ENCODE measurements around the gene CRYGA. TPM values are rescaled to one million over a fixed set of nuclear protein-coding genes. Genes with fewer than 3 reads are reported as not detected.

CRYGA gene
- total RNA-seq, 1 experiment from 2014 or later, result not detected

DNA sequence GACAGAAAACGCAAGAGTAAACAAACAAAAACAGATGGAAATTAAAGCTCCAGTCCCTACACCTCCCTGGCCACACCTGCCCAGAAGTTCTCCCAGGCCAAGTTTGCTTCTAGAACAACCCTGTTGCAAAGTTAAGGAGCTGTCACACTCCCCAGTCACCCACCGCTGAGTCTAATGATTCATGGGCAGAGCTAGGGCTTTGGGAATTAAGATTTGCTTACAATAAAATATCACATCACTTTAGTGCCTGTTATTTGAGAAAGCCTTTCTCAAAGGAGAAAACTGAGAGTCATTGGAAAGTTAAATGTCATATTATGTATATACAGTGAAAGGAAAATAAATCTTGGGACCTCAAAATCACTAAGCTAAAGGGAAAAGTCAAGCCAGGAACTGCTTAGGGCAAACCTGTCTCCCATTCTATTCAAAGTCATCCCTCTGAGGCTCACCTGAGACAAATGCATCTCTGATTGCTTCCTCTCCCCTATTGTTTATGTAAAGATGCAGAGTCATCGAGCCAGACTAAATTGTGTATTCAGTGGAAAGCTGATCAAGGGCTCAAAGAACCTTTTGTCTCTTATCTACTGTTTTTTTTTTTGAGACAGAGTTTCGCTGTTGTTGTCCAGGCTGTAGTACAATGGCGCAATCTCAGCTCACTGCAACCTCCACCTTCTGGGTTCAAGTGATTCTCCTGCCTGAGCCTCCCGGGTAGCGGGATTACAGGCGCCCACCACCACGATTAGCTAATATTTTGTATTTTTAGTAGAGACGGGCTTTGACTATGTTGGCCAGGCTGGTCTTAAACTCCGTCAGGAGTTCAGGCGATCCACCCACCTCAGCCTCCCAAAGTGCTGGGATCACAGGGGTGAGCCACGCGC is 20.2 kb downstream of the CRYGA start:
- POLR2A ChIA-PET, result interaction anchor here (0.6 to 0.7 kb wide), 2 partner anchors 55 to 325 kb away, joined by 3 to 9 read pairs; no protein-coding TSS in a partner anchor
- in situ Hi-C loops (cut with HindIII; ENCODE audit: low pct_unique_long_range_greater_than_20kb, low sequenced_read_pairs), result no loop called here

DNA sequence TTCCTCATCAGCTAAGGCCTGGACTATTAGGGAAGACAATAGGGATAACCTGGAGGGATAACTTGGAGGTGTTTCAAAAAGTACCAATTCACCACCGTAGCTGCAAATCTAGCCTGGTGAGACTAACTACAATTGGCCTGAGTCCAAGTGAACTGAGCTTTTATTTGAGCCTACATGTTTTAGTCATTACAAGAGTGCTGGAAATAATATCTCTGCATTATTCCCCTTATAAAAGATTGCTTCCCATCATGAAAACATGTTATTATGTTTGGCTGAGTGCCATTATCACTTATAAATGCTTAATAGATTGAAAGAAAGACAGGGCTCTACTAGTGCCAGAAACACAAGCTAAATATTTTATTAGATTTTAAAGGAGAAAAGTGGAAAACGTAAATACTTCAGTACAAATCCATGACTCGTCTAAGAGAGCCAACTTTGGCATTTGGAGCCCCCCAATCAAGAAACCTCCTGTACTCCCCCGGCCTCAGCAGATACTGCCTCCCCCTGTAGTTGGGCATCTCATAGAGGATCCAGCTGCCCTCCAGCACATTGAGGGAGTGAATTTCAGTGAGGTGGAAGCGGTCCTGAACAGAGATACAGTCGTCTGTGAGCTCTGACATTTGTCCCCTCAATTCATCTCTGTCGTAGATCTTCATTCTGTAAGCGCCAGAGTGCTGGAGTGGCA is 21.0 kb downstream of the CRYGA start:
- Histone ChIP-seq H3K9me3 (ENCODE audit: control insufficient read depth, insufficient read depth, low read depth, low read length) (no peaks in the 10 kb centered on the region), H3K36me3 (ENCODE audit: control insufficient read depth, insufficient read depth, low read length) (no peaks in the 10 kb centered on the region), H3K27ac (ENCODE audit: low read length) (no peak overlapping the region), H3K4me3 (ENCODE audit: low read depth in 2 of 2, low read length in 2 of 2) (no peak overlapping the region), H3K27me3 (ENCODE audit: control insufficient read depth, insufficient read depth, low read length) (no peaks in the 10 kb centered on the region), H3K4me1 (ENCODE audit: control insufficient read depth, insufficient read depth, low read length) (no peaks in the 10 kb centered on the region)
- BruUV-seq (replicated peaks), result no TSS peak
- DNase-seq (ENCODE audit: low read depth, low spot score), result no peak
- ChIA-PET CTCF (interaction anchor here (0.6 to 0.8 kb wide), 2 partner anchors 485 to 978 kb away, joined by 3 to 8 read pairs; no protein-coding TSS in a partner anchor), POLR2A (no interaction called here)
- no peak for ATAC-seq
- intact Hi-C loops (cut with micrococcal nuclease; ENCODE audit: unreplicated experiment), result no loop called here
- TF ChIP-seq POLR2AphosphoS5 (IDR thresholded peaks at IDR 0.05; ENCODE audit: low read depth, low read length), result no peak
- TF ChIP-seq, protein P1, sequence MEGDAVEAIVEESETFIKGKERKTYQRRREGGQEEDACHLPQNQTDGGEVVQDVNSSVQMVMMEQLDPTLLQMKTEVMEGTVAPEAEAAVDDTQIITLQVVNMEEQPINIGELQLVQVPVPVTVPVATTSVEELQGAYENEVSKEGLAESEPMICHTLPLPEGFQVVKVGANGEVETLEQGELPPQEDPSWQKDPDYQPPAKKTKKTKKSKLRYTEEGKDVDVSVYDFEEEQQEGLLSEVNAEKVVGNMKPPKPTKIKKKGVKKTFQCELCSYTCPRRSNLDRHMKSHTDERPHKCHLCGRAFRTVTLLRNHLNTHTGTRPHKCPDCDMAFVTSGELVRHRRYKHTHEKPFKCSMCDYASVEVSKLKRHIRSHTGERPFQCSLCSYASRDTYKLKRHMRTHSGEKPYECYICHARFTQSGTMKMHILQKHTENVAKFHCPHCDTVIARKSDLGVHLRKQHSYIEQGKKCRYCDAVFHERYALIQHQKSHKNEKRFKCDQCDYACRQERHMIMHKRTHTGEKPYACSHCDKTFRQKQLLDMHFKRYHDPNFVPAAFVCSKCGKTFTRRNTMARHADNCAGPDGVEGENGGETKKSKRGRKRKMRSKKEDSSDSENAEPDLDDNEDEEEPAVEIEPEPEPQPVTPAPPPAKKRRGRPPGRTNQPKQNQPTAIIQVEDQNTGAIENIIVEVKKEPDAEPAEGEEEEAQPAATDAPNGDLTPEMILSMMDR (IDR thresholded peaks at IDR 0.05), result no peak
- TF ChIP-seq TCF7L2 (IDR thresholded peaks at IDR 0.05; ENCODE audit: low read depth, low read length), result no peak
- TF ChIP-seq, protein P2, sequence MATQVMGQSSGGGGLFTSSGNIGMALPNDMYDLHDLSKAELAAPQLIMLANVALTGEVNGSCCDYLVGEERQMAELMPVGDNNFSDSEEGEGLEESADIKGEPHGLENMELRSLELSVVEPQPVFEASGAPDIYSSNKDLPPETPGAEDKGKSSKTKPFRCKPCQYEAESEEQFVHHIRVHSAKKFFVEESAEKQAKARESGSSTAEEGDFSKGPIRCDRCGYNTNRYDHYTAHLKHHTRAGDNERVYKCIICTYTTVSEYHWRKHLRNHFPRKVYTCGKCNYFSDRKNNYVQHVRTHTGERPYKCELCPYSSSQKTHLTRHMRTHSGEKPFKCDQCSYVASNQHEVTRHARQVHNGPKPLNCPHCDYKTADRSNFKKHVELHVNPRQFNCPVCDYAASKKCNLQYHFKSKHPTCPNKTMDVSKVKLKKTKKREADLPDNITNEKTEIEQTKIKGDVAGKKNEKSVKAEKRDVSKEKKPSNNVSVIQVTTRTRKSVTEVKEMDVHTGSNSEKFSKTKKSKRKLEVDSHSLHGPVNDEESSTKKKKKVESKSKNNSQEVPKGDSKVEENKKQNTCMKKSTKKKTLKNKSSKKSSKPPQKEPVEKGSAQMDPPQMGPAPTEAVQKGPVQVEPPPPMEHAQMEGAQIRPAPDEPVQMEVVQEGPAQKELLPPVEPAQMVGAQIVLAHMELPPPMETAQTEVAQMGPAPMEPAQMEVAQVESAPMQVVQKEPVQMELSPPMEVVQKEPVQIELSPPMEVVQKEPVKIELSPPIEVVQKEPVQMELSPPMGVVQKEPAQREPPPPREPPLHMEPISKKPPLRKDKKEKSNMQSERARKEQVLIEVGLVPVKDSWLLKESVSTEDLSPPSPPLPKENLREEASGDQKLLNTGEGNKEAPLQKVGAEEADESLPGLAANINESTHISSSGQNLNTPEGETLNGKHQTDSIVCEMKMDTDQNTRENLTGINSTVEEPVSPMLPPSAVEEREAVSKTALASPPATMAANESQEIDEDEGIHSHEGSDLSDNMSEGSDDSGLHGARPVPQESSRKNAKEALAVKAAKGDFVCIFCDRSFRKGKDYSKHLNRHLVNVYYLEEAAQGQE (IDR thresholded peaks at IDR 0.05; ENCODE audit: insufficient read depth in 1 of 2, low read depth in 2 of 2, low read length in 1 of 2), result no peak
- TF ChIP-seq SIN3A (IDR thresholded peaks at IDR 0.05; ENCODE audit: borderline replicate concordance, insufficient read depth, low read depth, low read length), result no peak
- in situ Hi-C loops (cut with HindIII; ENCODE audit: low pct_unique_long_range_greater_than_20kb, low sequenced_read_pairs), result no loop called here

More for the DNA sequence above, 20.2 kb downstream of the CRYGA start:
- H3K4me1 ChIP-seq (ENCODE audit: control insufficient read depth, insufficient read depth, low read length), result no peaks in the 10 kb centered on the region
- DNase-seq (ENCODE audit: low read depth, low spot score) (no peak), ATAC-seq (no peak)
- no peaks in the 10 kb centered on the region for H3K9me3 ChIP-seq (ENCODE audit: control insufficient read depth, insufficient read depth, low read depth, low read length)
- no peaks in the 10 kb centered on the region for H3K27me3 ChIP-seq (ENCODE audit: control insufficient read depth, insufficient read depth, low read length)
- intact Hi-C loops (cut with micrococcal nuclease; ENCODE audit: unreplicated experiment), result no loop called here
- BruUV-seq (replicated peaks), result no TSS peak
- H3K4me3 ChIP-seq (ENCODE audit: low read depth in 2 of 2, low read length in 2 of 2), result no peak overlapping the region
- H3K27ac ChIP-seq (ENCODE audit: low read length), result no peak overlapping the region
- no peaks in the 10 kb centered on the region for H3K36me3 ChIP-seq (ENCODE audit: control insufficient read depth, insufficient read depth, low read length)
- CTCF ChIA-PET, result interaction anchor here (0.8 kb wide), 1 partner anchor 486 kb away, joined by 3 read pairs; no protein-coding TSS in a partner anchor
- TF ChIP-seq, protein P1 (IDR thresholded peaks at IDR 0.05), result no peak
- no peak for TF ChIP-seq TCF7L2 (IDR thresholded peaks at IDR 0.05; ENCODE audit: low read depth, low read length)
- no peak for TF ChIP-seq POLR2AphosphoS5 (IDR thresholded peaks at IDR 0.05; ENCODE audit: low read depth, low read length)
- TF ChIP-seq SIN3A (IDR thresholded peaks at IDR 0.05; ENCODE audit: borderline replicate concordance, insufficient read depth, low read depth, low read length), result no peak
- TF ChIP-seq, protein P2 (IDR thresholded peaks at IDR 0.05; ENCODE audit: insufficient read depth in 1 of 2, low read depth in 2 of 2, low read length in 1 of 2), result no peak

All from Panc1 (cell line).